GM18520 (cell line): ENCODE measurements around the gene LKAAEAR1.
A peak's percentile ranks its signal among the peaks of the same experiment; 100 is the strongest.

Experiments used
- ATAC-seq: cut with Tn5 transposase; IDR thresholded peaks from one replicate; pipeline ENCODE4 v1.9.1; 2021; ENCODE audit not compliant: unreplicated experiment

Gene LKAAEAR1

DNA sequence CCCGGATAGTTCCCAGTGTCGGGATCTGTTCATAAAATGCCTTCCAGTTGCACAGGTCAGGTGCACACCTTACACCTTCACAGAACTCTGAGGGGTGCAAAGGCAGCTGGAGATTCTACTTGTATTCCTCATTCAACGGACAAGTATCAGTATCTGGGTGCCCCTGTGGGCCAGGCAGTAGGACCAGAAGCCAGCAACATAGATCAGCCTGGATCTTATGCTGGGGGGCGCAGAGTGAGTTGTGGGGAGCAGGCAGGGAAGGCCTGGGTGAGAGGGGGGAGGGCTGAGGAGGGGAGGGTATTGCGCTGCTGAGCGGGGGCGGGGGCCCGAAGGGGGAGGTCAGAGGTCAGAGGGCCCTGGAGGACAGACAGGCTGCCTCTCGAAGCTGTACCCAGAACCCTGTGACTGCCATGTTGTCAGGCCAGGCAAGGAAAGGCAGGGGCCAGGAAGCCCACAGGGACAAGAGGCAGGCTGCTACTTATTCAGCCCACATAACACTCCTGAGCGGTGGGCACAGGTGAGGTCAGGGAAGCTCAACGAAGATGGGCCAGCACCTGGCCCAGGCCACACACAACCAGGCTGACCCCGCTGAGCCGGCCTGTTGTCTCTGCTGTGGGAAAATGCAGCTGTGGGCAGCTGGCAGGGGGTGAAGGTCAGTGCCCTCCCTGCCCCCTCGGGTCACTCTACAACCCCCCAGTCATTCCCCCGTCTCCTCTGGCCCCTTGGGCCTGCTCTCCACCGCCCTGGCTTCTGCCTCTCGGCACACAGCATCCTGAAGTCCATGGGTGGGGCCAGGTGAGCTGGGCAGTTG, 3.2 kb downstream of the LKAAEAR1 start:
- no peak for ATAC-seq

DNA sequence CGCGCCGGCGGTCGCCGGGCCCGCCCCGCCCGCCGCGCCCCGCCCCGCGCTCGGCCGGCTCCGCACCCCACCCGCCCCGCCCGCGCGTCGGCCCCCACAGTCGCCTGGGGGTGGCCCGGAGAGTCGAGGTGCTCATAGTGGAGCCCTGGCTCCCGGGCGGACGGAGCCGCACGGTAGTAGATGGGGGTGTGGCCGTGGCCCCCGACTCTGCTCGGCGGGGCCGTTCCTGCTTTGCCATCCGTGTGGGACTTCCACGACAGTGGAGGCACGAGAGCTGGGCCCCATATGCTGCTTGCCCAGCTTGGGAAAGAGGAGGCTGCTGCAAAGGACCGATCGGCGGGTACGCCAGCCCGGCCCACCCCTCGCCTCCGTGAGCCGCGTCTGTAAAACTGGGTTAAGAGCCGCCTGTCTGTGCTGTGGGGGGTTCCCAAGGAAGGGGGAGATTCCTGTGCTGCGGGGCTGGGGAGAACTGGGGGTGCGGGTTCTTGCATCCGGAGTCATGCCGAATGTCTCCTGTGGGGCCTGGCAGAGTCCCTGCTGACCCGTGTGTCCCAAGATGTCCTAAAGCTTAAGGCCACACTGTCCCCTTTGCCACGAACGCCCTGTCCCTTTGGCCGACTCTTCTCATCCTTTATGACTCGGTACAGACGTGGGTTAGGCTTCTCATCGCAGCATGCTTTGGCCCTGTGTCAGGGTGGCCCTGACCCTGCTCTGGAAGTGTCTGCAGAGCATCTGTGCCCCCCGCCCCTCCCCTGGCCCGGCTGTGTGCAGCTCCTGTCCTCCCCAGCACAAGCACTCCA, 4.0 kb downstream of the LKAAEAR1 start, which contains the start of gene OPRL1:
Gene OPRL1, plus strand, starts transcription at position 70 of the 800 bp plus-strand sequence. CDS start 12,639 bp downstream, outside the sequence.
- no peak for ATAC-seq

DNA sequence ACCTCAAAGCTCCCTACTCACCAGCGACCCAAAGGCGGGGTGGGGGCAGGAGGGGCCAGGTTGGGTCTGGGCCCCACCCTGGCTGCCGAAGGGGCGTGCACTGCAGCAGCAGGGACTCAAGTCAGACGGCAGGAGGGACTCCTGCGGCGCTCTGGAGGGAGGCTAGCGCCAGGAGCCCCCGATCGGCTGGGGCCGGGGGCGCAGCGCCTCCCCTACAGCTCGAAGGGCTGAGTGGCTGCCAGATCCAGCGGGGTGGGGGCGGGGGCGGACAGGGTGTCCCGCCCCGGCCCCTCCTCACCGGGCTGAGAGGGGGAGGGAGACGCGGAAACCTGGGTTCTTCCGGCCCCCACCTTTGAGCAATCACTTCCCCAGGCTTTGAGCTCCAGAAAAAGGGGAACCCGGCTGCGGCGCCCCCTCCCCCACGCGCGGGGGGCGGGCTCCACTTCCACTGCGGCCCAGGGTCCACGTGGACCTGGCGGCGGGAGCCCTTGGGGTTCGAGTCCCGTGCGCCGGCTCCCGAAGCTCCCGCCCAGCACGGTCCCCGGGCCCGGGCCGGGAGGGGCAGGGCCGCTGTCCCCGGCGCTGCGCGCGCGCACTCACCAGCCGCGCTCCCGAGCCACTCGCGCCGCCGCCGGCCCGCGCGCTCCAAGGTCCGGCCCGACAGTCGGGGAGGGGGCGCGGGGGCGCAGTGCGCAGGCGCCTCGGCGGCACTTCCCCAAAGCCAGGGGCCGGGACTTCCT, 4.8 kb downstream of the LKAAEAR1 start, which contains the start of gene RGS19:
Gene RGS19, minus strand, starts transcription at position 246 of the 740 bp plus-strand sequence. CDS start 2,632 bp downstream, outside the sequence.
- ATAC-seq: peak; percentile 42

DNA sequence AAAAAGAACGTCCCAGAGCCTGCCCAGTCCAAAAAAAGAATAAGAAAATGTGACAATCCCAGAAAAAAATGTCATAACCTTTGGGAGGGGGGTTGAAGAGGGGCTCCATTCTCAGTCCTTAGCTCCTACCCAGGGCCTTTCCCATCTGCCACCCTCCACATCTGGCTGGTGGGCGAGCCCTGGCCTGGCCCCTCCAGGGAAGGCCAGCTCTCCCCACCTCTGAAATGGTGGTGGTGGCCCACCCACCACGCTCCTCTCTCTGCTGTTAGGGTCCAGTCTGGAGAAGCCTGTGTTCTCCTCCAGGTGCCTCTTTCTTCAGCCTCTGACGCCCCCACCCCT, 5.3 kb downstream of the LKAAEAR1 start:
- ATAC-seq: no peak

DNA sequence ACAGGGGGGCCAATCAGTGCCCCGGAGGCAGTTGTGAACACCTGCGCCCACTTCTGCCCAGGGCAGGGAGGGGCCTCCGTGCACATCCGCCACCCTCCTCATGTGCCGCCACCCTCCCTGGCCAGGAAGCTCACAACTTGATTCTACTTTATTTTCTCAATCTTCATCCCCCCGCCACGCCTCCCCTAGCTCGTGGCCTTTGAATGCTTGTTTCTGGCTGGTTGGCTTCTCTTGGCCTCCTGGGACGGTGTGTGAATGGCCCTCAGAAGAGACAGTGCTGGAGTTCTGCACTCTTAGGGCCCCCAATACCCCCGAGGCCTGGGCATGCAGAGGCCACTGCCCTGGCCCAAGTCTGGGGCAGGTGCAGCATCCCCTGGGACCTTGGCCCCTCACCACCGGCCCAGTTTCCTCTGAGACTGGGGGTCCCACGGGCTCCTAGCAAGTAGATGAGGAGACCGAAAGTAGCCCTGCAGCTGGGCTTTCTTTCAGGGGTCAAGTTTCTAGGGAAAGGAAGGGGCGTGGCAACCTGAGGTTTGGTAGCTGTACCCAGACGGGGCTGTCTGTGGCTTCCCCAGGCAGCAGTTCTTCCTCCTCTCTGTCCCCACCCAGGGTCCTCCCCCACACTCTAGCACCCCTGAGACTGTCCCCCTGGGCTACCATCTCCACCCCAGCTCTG, 6.2 kb downstream of the LKAAEAR1 start:
- ATAC-seq: no peak

DNA sequence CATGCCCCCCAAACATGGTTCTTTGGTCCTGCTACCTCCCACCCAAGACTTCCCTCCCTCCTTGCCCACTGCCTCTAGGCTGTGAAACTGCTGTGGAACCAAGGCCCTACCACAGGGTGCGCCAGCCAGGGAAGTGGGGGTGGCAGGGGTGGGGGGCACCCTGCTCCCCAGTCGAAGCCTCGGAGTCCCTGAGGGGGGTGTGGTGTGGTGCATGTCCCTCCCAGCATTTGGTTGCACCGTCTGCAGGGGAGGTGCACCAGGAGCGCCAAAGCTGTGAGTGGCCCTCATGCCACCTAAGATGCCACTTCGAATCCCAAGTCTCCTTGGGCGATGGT, 6.7 kb downstream of the LKAAEAR1 start:
- ATAC-seq: no peak

DNA sequence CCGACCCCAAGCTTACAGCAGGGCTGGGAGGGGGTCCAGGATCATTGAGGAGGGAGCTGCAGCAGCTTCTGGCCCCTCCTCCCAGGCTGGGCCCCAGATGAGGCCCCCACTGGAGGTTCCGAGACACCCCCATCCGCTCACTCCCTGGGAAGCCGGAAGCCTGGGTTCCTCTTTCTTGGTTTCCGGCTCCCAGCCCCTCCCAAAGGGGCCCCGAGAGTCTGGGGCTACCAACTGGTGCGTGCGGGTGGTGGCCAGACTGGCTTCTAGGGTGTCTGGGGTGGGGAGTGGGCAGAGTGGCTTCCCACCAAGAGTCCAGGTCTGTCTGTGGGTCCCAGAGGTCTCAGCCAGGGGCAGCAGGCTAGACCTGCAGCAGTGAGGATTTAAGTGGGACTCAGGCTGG, 7.1 kb downstream of the LKAAEAR1 start:
- no peak for ATAC-seq

- no peak for ATAC-seq
Measured at GRCh38 chr20:64076061-64076997, 7.9 kb downstream of the LKAAEAR1 start.

- no peak for ATAC-seq
Measured at GRCh38 chr20:64075556-64075955, 8.6 kb downstream of the LKAAEAR1 start.

DNA sequence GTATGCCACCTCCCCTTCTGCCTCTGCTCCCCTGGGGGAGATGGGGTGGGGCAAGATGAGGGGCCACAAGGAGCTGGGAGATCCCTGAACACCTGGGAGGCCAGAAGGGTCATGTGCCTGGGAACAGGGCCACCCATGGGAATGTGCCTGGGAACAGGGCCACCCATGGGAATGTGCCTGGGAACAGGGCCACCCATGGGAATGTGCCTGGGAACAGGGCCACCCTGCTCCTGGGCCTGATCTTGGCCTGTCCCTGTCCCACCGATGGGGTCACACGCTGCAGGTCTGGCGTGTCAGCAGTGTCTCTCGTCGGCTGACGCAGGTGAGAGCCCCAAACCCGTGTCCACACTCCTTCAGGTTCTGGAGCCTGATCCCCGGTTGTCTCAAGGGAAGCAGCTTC, 9.2 kb downstream of the LKAAEAR1 start:
- no peak for ATAC-seq

DNA sequence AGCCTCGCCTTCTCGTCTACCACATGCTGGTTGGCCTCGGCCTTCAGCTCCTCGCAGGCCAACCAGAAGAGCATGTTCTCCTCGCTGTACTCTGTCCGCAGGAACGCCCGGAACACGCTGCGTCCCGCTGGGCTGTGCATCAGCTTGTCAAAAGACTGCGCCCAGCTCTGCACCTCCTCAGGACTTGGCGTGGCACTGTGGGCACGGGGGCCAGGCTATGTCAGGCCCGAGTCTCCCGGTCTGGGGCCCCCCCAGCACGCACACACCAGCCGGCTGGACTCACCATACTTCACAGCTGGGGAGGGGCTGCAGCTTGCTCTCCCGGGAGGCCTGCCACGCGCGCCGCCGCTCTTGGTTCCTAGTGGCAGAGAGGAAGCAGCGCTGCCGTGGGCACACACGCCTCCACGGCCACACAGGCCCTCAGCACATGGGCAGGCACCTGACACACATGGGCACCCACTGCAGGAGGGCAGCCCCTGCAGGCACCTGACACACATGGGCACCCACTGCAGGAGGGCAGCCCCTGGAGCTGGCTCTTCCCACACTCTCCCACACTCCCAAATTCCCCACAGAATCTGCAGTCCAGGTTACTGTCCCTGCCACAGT, 9.9 kb downstream of the LKAAEAR1 start:
- ATAC-seq: no peak

DNA sequence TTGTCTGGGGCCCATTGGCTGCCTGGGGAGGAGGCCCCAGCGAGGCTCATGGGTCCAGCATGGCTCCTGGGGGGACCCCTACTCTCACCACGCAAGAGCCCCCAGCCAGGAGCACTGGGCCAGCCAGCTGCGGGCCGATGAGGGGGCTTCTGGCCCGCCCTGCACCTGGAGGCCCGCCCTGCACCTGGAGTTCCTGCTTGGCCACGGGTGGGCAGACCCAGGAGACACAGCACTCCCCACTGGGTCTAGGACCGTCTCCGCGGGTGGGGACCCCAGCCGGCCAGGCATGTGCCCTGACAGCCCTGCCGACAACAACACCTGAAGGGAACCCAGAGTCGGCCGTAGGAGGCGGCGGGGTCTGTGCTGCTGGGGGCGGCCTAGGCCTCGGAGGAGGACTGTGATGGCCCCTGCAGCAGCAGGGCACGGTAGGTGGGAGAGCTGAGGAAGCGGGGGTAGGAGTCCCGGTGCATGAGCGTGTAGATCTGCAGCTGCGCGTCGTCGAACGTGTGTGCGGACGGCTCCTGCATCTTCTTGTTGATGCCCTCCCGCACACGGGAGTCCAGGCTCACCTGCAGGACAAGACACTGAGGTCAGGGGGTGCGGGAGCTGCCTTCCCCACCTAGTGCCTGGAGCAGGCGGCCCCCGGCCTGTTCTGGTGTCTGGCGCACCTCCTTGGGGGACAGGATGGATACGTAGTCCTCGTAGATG, 10.6 kb downstream of the LKAAEAR1 start:
- ATAC-seq: no peak

GRCh38 chr20:64072498-64073063, 11.6 kb downstream of the LKAAEAR1 start:
- no peak for ATAC-seq

DNA sequence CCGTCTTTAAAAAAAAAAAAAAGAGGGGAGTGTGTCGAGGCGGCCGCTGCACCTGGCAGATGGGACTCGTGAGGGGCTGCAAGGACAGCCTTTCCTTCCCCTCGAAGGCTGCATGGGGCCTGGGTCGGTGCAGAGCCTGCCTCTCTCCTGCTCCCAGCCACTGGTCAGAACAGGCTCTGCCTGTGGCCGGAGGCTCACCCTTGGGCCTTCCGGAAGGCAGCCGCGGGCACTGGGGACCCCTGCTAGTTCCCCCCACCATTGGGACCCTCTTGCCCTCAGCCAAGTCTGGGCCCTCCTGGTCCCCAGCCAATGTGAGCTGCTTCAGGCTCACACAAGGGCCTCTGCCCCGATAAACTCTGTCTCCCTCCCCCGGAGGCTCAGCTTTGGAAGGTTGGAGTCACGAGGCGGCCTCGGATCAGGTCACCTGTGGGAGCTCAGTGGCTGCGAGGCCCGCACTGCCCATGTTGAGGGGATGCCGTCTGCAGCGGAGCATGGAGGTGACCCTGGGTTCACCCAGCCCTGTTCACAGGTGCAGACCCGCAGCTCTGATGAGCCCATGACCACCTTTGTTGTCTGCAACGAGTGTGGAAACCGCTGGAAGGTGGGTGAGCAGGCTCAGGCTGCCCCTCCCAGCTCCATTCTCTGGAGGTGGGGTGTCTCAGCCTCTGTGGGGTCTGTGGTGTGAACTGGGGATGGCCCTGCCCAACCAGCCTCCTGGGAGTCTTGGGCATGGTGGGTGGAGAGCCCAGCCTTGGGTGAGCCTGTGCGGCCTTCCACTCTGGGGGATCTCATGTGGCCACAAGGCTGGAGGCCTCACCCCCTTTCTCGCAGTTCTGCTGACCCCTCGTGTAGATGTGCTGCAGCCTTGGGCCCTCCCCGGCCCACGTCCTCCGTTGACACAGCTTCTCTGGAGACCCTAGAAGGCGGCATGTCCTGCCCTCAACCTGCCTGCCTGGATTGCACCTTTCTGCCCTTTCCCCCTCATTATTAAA, 12.6 kb downstream of the LKAAEAR1 start:
- ATAC-seq: no peak

DNA sequence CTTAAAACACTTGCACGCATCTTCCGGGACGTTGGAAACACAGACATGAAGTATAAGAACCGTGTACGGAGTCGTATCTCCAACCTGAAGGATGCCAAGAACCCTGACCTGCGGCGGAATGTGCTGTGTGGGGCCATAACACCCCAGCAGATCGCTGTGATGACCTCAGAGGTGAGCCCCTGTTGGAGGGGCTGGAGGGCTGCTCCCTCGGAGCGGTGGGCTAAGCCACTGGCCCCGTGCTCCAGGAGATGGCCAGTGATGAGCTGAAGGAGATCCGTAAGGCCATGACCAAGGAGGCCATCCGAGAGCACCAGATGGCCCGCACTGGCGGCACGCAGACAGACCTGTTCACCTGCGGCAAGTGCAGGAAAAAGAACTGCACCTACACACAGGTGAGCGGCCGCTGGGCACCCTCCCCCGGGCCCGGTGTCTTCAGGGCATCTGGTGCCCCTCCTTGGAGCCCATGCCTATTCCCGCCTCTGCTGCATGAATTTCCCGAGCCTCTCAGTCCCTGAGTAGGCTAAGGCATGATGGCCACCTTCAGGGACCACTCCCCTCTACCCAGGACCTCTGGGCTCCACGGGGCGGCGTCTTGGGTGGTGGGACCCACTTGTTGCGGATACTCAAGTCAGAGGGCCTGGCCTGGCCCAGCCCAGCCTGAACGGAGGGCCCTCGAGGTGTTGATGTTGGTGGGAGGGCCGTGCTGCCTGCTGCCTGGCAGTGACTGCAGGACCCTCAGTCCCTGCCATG, 13.8 kb downstream of the LKAAEAR1 start:
- ATAC-seq: no peak

DNA sequence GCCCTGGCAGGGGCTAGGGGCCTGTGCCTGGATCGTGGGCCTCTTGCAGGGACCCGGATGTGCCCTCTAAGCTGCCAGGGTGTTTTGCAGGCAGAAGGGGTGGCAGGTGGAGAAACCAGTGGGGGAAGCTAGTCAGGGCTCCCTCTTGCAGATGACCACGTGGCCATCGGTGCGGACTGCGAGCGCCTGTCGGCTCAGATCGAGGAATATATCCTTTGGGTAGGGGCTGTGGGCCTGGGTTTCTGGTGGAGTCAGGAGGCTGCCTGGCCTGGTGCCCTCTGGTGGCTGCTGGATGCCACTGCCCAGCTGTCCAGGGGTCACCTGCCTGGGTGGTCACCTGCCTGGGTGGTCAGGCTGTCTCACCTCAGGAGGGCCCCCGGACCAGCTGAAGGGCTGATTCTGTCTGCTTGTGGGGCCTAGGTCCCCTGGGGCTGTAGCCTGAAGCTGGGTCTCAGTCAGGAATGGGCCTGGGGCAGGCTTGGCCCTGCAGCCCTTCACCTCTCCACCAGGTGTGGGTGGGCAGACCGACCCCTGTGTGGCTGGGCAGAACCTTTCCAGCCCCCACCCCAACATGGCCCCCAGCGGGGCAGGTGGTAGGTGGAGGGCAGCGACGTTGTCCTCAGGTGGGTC, 14.5 kb downstream of the LKAAEAR1 start:
- ATAC-seq: no peak
